ENCODE results near the gene GLRA2. TPM values are rescaled to one million over a fixed set of nuclear protein-coding genes. Genes with fewer than 3 reads are reported as not detected.

GLRA2 gene
- total and polyA plus RNA-seq, 5 experiments from 2014 or later: not detected

GRCh38 chrX:14758029-14758491 is 228.7 kb downstream of the GLRA2 start:
- ATAC-seq: no peak
- POLR2A ChIA-PET: no interaction called here
- DNase-seq: no peak
- H3K27me3 Mint-ChIP-seq: no peaks in the 10 kb centered on the region
- no peak overlapping the region for H3K27ac Mint-ChIP-seq
- peaks cover 0 to 23% (median 2%) of the 10 kb centered on the region in 9 donors for H3K9me3 Mint-ChIP-seq
- no peak overlapping the region for H3K4me3 Mint-ChIP-seq
- H3K4me1 Mint-ChIP-seq: no peaks in the 10 kb centered on the region
- H3K36me3 Mint-ChIP-seq: peaks cover 0 to 4% (median 3%) of the 10 kb centered on the region in 3 donors

DNA sequence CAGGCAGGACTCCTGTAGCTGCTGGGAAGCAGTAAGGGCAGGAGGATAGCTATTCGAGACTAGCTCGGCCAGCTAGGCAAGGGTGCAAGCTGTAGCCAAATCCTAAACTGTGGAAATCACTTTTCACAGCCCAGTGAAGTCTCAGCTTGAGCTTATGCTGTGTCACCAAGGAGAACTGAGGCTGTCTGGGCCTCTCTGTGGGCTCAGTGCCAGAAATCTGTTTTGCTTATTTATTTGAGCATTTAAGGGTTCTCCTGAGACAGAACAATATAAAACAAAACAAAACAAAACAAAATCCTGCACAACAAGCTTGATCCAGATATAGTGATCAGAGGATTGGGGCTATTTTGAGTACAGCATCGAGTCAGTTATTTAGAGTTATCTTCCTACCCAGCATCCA is 246.1 kb downstream of the GLRA2 start:
- no peak overlapping the region for H3K4me3 Mint-ChIP-seq
- POLR2A ChIA-PET: no interaction called here
- H3K9me3 Mint-ChIP-seq: peaks cover 0 to 14% (median 4%) of the 10 kb centered on the region in 9 donors
- no peak overlapping the region for H3K27ac Mint-ChIP-seq
- peaks cover 0 to 3% (median 0%) of the 10 kb centered on the region in 5 donors for H3K27me3 Mint-ChIP-seq
- H3K4me1 Mint-ChIP-seq: no peaks in the 10 kb centered on the region
- no peak for ATAC-seq
- DNase-seq: no peak
- H3K36me3 Mint-ChIP-seq: peaks cover 0 to 8% (median 0%) of the 10 kb centered on the region in 3 donors

DNA sequence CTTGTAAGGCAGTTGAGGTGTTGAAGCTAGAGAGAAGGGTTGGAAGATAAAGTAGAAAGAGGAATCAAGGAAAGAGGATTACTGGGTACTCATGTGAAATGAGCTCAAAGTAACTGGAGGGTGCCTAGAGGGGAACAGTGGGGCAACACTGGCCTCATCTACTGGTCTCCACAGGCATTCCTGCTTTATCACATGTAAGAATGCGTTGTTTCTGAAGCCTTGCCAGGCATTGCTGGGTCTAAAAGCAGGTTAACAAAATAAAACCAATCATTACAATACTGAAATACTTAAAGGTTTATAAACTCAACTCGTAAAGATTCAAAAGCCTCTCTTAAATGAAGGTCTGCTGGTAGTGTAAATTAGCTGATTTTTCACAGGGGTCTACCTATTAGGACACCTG is 247.6 kb downstream of the GLRA2 start:
- Mint-ChIP-seq H3K27me3 (no peaks in the 10 kb centered on the region), H3K9me3 (peaks cover 0 to 2% (median 0%) of the 10 kb centered on the region in 9 donors), H3K4me1 (no peaks in the 10 kb centered on the region), H3K4me3 (no peak overlapping the region), H3K36me3 (no peaks in the 10 kb centered on the region), H3K27ac (no peak overlapping the region)
- POLR2A ChIA-PET: no interaction called here
- ATAC-seq (no peak), DNase-seq (no peak)

DNA sequence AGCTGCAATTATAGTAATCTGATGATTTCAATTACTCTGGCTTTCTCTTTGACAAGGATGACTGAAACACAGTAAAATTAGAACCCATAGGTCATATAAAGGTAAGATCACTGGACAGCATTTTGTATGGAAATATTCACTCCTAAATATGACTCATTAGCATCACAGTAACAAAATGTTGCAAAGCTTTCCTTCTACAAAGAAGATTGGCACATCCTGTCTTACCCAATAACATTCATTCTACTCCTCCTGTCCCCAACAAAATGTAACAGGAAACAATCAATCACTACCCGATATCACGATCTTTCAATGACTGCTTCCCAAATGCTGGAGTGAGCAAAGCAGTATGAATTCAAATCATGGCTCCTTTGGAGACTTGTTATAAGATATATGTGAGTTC is 248.2 kb downstream of the GLRA2 start:
- POLR2A ChIA-PET: no interaction called here
- Mint-ChIP-seq H3K4me3 (no peak overlapping the region), H3K4me1 (no peaks in the 10 kb centered on the region), H3K9me3 (peaks cover 0 to 2% (median 0%) of the 10 kb centered on the region in 9 donors), H3K27me3 (no peaks in the 10 kb centered on the region), H3K36me3 (no peaks in the 10 kb centered on the region), H3K27ac (no peak overlapping the region)
- ATAC-seq (no peak), DNase-seq (no peak)

- H3K4me1 Mint-ChIP-seq: no peaks in the 10 kb centered on the region
- H3K27ac Mint-ChIP-seq: no peak overlapping the region
- no peak for ATAC-seq
- no peak overlapping the region for H3K4me3 Mint-ChIP-seq
- H3K9me3 Mint-ChIP-seq: no peaks in the 10 kb centered on the region
- no peak for DNase-seq
- POLR2A ChIA-PET: no interaction called here
- no peaks in the 10 kb centered on the region for H3K27me3 Mint-ChIP-seq
- H3K36me3 Mint-ChIP-seq: no peaks in the 10 kb centered on the region
Observed at GRCh38 chrX:14779580-14779979, 250.2 kb downstream of the GLRA2 start.
